Right lobe of liver (tissue), 4 donors: Measurements from ENCODE around the gene GAD1.

Source experiments
- CTCF ChIP-seq, 4 donors: fragments of 200-600 bp in 3 of 4; fragments of 450-650 bp in 1 of 4; IDR thresholded peaks; one replicate each; pipeline versions ENCODE4 v1.5.1 to v1.8.0; 2016 to 2022; ENCODE audit warnings: antibody characterized with exemption in 4 of 4, mild to moderate bottlenecking in 2 of 4
- POLR2A ChIP-seq: fragments of 450-650 bp; IDR thresholded peaks from one replicate; pipeline ENCODE4 v1.6.1; 2017; ENCODE audit warnings: antibody characterized with exemption, mild to moderate bottlenecking
- donor health status: DM: no; HTN: no; CAD: no.
- donor health status: DM: no; HTN: no; CAD: no.
- donor health status: DM: no; HTN: yes; CAD: no.

DNA sequence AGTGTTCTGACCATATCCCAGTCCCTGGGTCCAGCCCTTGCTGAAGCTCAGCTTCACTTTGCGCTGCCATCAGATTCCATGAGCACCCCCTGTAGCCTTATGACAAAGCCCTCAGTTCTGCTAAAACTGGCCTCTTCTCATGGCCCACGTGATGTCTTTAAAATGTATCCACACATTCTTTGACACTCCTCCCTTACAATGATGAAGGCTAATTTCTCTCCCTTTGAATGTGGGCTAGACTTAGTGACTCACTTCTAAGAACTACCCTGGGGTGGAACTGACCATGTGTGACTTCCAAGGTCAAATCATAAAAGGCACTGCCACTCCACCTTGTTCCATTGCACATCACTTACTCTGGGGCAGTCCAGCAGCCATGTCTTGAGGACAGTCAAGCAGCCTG is 67.0 kb downstream of the GAD1 start:
- TF ChIP-seq CTCF (IDR thresholded peaks at IDR 0.05) (no peak), POLR2A (no peak)
